ENCODE measurements around the gene NFIX. TPM values are rescaled to one million over a fixed set of nuclear protein-coding genes. Genes with fewer than 3 reads are reported as not detected.
A peak's percentile ranks its signal among the peaks of the same experiment; 100 is the strongest.

The NFIX gene
- total and polyA plus RNA-seq, 2 donors (not counting 3 experiments of a cell fraction or from before 2014, with no cell fraction given): 9.8 to 37.7 TPM

DNA sequence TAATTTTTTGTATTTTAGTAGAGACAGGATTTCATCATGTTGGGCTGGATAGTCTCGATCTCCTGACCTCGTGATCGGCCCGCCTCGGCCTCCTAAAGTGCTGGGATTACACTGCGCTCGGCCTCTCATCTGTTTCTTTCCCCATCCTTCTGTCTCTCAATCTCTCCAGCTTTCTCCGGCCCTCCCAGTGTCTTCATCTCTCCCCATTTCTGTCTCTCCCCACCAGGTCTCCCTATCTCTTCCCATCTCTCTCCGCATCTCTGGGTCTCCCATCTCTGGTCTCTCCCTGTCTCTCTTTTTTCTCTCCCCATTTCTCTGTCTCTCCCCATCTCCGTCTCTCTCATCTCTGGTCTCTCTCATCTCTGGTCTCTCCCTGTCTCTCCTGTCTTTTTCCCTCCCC is 12.2 kb upstream of the NFIX start:
- ChIA-PET POLR2A (no interaction called here), CTCF (interaction anchor here (0.8 to 13.4 kb wide), 6 partner anchors 12 to 110 kb away, joined by 3 to 543 read pairs (median 10); partner anchors contain the start of gene NFIX)
- no TSS peak for BruUV-seq (replicated peaks)

More for the DNA sequence above, 12.2 kb upstream of the NFIX start:
- H3K4me1 ChIP-seq (ENCODE audit: control insufficient read depth, extremely low read depth, insufficient read depth, low read length): peaks cover 2% of the 10 kb centered on the region
- H2AFZ ChIP-seq (ENCODE audit: low read depth, low read length): peak overlapping the region; percentile 89
- peak overlapping the region; percentile 63 for H3K4me2 ChIP-seq (ENCODE audit: insufficient read depth, low read length)
- no peaks in the 10 kb centered on the region for H3K9me1 ChIP-seq (replicated peaks; ENCODE audit: control insufficient read depth, extremely low read depth, insufficient read depth, low read length)
- FAIRE-seq (peak; percentile 50), DNase-seq (ENCODE audit: low read depth, low spot score) (no peak)
- H3K27me3 ChIP-seq (ENCODE audit: control insufficient read depth in 2 of 2, insufficient read depth in 2 of 2, low read length in 2 of 2): no peaks in the 10 kb centered on the region
- no peaks in the 10 kb centered on the region for H4K20me1 ChIP-seq (replicated peaks; ENCODE audit: control insufficient read depth, extremely low read depth, insufficient read depth, low read length)
- H3K9ac ChIP-seq (replicated peaks; ENCODE audit: extremely low read depth, insufficient read depth, low read length): peak overlapping the region; percentile 60
- intact Hi-C loops (cut with micrococcal nuclease): loop anchor here (1.0 kb wide), 4 partner anchors 51 to 111 kb away; no protein-coding TSS in a partner anchor
- no peaks in the 10 kb centered on the region for H3K9me3 ChIP-seq (replicated peaks; ENCODE audit: control insufficient read depth, insufficient read depth, low read length)
- TF ChIP-seq POLR2A (IDR thresholded peaks at IDR 0.05; ENCODE audit: low read depth, low read length) (no peak), FOS (IDR thresholded peaks at IDR 0.05; ENCODE audit: borderline replicate concordance, insufficient read depth, low read length) (no peak), JUN (IDR thresholded peaks at IDR 0.05; ENCODE audit: borderline replicate concordance, insufficient read depth, insufficient read length, low read depth) (no peak), MYC (IDR thresholded peaks at IDR 0.05; ENCODE audit: low read depth, low read length) (no peak), GATA2 (IDR thresholded peaks at IDR 0.05; ENCODE audit: insufficient read depth, insufficient read length, low read depth, low read length) (no peak), EZH2 (IDR thresholded peaks at IDR 0.05; ENCODE audit: borderline replicate concordance, low read depth, low read length, severe bottlenecking) (no peak), POLR2AphosphoS5 (IDR thresholded peaks at IDR 0.05; ENCODE audit: insufficient read depth, low read depth, low read length) (no peak)
- TF ChIP-seq, protein P1, sequence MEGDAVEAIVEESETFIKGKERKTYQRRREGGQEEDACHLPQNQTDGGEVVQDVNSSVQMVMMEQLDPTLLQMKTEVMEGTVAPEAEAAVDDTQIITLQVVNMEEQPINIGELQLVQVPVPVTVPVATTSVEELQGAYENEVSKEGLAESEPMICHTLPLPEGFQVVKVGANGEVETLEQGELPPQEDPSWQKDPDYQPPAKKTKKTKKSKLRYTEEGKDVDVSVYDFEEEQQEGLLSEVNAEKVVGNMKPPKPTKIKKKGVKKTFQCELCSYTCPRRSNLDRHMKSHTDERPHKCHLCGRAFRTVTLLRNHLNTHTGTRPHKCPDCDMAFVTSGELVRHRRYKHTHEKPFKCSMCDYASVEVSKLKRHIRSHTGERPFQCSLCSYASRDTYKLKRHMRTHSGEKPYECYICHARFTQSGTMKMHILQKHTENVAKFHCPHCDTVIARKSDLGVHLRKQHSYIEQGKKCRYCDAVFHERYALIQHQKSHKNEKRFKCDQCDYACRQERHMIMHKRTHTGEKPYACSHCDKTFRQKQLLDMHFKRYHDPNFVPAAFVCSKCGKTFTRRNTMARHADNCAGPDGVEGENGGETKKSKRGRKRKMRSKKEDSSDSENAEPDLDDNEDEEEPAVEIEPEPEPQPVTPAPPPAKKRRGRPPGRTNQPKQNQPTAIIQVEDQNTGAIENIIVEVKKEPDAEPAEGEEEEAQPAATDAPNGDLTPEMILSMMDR (IDR thresholded peaks at IDR 0.05; ENCODE audit: extremely low read depth in 1 of 2, insufficient read depth in 1 of 2, low read depth in 1 of 2, low read length in 2 of 2): no peak
- TF ChIP-seq, protein P2, sequence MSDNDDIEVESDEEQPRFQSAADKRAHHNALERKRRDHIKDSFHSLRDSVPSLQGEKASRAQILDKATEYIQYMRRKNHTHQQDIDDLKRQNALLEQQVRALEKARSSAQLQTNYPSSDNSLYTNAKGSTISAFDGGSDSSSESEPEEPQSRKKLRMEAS (IDR thresholded peaks at IDR 0.05; ENCODE audit: insufficient read depth, insufficient read length): no peak
- H3K79me2 ChIP-seq (ENCODE audit: control insufficient read depth, insufficient read depth, low read length): no peaks in the 10 kb centered on the region
- no peak overlapping the region for H3K27ac ChIP-seq (ENCODE audit: insufficient read depth, low read depth, low read length)
- dilution Hi-C loops (cut with MboI; ENCODE audit: extremely low pct_ligation_motif_present, low sequenced_read_pairs): no loop called here
- no peaks in the 10 kb centered on the region for H3K36me3 ChIP-seq (ENCODE audit: control insufficient read depth in 2 of 2, extremely low read depth in 1 of 2, insufficient read depth in 2 of 2, low read length in 2 of 2)
- peak overlapping the region; percentile 22 to 35 (median 23) for H3K4me3 ChIP-seq (replicated peaks in 1 of 3; ENCODE audit: insufficient read depth in 1 of 3, low read depth in 1 of 3, low read length in 3 of 3)

Data from endothelial cell of umbilical vein (primary cell).